Stimulated activated CD4-positive, alpha-beta T cell treated with anti-CD3 and anti-CD28 coated beads, Interleukin-12 subunit alpha, Interleukin-12 subunit beta, amount 100 ng/mL, for 48 hours (primary cell): ENCODE measurements around the gene ARF5.

Experiments used
- DNase-seq, 3 donors: peaks; one replicate each; pipeline ENCODE4 v3.0.0-alpha.2; 2020; ENCODE audit warnings: low read depth in 2 of 3, low spot score in 1 of 3

Gene ARF5

GRCh38 chr7:127635659-127636285, 47.6 kb downstream of the ARF5 start:
- no peak for DNase-seq

GRCh38 chr7:127638197-127638596, 50.0 kb downstream of the ARF5 start:
- DNase-seq = no peak
